Stimulated activated CD4-positive, alpha-beta T cell treated with anti-CD3 and anti-CD28 coated beads, Interleukin-1b, Interleukin-23, amount 100 ng/mL, for 1 hour (primary cell): Measurements from ENCODE around the gene GFOD1.

Experiments
- DNase-seq, 2 donors: peaks; one replicate each; pipeline ENCODE4 v3.0.0-alpha.2; 2020; ENCODE audit warnings: low read depth in 2 of 2

Gene GFOD1, protein sequence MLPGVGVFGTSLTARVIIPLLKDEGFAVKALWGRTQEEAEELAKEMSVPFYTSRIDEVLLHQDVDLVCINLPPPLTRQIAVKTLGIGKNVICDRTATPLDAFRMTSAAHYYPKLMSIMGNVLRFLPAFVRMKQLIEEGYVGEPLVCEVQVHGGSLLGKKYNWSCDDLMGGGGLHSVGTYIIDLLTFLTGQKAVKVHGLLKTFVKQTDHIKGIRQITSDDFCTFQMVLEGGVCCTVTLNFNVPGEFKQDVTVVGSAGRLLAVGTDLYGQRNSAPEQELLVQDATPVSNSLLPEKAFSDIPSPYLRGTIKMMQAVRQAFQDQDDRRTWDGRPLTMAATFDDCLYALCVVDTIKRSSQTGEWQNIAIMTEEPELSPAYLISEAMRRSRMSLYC

DNA sequence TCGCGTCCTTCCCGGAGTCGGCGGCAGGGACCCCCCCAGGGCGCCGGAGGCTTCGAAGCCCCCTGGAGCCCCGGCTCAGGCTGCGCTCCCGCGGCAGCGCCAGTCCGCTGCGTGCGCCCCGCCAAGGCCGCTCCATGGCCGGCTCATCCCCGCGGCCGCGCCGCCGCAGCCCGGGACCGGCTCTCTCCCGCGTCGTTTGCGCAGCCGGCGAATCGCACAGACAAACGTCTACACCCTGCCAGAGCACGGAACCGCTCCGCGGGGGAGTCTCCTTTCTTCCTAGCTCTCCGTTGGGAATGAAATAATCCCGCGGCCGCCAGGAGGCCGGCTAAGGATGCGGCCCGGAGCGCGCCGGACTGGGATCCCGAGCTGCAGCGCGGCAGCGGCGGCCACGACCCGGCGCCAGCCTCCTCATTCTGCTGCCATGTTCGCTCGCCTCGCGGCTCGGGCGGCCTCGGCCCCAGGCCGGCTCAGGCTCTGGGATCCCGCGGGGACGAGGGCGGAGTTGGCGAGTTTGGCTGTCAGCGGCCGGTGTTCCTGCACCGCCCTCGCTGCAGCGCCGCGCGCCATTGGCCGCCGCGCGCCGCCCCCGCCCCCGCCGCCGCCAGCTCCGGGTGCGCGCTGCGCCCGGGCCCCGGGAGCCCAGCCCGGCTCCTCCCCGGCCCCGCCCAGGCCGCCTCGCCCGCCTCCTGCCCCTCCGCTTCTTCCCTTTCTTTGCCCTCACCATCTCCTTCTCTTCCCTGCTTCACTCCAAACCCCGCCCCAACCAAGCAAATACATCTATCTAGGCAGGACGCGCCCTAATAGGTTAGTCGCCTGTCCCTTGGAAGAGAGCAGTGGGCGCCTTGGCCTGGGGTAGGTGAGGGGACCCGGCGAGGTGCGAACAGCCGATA, at the start of gene GFOD1:
TSS of gene GFOD1 (minus strand) at position 479 of the 893 bp plus-strand sequence. CDS start 710 bp downstream, outside the sequence.
- DNase-seq: peak in 1 of 2 donors; percentile 60

DNA sequence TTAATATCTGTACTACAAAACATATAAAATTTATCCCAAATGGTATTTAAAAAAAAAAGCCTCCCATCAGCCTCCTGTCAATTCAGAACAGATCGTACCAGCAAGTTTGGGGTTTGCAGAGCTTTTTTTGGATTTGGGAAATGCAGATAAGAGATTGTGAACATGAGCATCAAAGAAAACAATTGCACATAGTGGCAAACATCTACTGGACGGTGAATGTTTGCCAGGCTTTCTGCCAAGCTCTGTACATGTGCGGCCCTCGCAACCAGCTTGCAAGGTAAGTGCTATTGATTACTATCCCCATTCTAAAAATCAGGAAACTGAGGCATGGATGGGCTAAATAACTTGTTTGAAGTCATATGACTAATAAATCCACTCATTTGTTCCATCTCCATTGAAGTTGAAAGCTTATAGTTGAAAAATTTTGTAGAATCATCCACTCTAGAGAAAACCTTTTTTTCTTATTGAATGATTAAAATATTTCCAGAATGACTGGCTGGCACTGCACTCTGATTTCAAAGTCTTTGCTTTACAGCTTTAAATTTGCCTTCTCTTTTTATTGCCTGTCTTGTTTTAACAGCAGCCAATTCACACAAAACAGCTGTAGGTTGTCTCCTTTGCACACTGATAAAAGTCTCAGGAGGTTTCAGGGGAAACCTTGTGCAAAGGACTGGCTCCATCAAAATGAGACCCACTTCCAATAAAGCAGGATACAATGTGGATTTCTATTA, 49.6 kb upstream of the GFOD1 start:
- DNase-seq: no peak

DNA sequence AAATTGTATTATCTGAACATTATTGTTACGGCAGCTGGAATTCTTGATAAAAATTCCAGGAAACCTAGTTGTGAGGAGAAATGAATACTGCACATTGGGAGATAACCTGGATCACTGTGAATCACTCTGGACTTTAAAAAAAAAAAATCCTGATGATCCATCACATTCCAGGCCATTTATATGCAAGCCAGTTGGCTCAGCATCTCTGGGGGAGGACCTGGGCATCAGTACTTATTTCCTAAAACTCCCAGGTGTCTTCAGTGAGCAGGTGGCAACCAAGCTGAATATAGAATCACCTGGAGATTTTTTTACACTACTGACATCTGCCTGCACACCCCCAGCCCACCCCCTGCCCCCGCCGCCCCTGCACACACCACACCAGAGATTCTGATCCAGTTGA, 47.9 kb upstream of the GFOD1 start:
- DNase-seq: no peak

DNA sequence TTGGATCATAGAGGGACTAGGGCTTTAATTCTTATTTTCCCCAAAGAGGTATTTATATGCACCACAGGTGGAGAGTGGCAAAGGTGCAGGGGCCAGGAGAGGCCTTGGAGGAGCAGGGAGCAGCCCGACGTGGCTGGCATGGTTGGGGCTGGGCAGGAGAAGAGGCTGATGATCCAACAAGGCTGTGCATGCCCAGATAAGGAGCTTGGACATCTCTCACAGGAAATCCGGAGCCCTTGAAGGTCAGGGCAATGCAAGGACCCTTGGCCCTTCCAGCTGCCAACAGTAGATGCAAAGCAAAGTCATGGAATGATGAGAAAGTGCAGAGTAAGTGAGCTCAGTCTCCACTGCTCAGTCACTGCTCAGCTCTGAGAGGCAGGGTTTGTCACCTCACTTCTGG, 47.1 kb upstream of the GFOD1 start:
- no peak for DNase-seq

DNA sequence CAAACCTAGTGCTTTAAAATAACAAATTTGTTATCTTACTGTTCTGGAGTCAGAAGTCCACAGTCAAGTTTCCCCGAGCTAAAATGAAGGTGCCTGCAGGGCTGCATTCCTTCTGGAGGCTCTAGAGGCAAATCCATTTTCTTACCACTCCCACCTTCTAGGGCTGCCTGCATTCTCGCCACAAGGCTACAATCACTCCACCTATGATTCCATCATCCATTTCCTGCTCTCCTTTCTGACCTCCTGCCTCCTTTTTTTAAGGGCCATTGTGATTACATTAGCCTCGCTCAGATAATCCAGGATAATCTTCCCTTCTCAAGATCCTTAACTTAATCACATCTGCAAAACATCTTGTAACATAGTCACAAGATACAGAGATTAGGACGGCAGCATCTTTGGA, 44.6 kb upstream of the GFOD1 start:
- DNase-seq: no peak

DNA sequence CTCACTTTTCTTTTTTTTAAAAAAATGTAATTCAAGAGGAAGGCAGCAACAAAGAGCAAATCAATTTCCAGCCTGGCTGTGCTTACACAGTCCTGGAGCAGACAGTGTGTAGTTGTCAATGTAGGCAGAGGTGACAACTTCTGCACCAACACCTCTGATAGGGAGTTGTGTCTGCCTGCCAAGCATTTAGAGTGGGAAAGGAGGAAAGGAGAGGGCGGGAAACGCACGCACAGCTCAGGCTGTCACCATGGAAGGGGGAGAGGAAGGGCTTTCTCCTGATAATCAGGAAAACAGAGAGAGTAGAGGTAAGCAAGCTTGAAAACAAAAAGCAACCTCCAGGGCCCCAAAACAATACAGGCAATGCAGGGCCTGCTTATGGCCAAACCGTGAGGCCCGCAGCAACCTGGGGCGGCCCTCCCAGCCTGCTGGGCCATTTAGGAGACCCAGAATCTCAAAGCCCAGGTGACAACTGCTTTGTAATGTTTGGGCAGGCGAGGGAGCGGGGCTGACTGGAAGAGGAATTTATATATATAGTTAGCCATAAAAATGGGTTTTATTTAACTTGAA, 41.5 kb upstream of the GFOD1 start:
- DNase-seq: no peak

DNA sequence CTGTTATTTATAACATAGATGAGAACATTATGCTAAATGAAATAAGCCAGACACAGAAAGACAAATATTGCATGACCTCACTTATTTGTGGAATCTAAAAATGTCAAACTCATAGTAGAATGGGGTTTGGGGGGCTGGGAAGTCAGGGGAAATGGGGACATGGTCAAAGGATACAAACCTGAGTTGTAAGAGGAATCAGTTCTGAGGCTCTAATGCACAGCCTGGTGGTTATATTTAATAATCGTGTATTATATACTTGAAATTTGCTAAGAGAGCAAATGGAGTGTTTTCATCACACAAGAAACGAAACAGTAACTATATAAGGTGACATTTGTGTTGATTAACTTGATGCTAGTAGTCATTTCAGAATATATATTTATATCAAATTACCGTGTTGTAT, 40.8 kb upstream of the GFOD1 start:
- DNase-seq: no peak

DNA sequence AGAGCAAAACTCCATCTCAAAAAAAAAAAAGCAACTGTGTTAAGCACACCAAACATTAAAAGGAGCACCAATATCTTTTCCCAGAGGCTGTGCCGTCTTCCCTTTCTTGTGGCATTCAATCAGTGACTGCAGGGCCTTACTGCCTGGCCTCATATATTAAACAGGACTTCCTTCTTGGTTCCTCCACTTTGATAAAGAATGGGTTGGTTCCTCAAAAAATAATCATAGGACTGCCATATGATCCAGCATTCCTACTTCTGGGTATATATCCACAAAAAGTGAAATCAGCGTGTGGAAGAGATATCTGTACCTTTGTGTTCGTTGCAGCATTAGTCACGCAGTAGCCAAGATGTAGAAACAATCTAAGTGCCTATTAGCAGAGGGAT, 40.3 kb upstream of the GFOD1 start:
- DNase-seq: no peak

DNA sequence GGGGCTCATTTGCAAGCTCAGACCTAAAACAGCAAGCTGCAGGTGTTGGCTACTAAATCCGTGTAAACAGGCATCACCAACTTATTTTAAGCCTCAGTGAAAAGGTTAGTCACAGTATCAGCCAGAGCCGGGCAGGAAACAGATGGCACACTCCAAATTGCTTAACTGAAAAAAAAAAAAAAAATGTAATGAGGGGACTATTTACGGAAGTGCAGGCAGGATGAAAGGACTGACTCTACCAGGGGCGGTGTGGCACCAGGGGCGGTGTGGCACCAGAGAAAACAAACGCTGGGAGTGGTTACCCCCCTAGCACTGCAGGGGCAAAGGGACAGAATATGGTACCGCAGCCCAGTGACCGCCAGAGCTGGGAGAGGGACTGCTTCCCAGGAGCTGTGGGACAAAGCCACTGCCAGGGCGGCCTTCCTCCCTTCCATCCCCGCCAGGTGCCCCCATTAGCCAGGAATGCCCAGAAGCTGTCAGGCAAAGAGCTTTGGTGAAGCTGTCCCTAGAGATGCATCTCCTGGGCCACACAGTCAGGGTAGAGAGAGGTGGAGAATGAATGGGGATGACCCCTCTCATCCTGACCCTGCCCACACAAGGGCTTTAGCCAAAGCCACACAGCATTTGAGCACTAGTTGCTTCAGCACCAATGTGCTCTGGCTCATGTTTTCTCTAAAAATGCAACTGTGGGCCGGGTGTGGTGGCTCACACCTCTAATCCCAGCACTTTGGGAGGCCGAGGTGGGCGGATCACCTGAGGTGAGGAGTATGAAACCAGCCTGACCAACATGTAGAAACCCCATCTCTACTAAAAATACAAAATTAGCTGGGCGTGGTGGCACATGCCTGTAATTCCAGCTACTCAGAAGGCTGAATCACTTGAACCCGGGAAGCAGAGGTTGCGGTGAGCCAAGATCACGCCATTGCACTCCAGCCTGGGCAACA, 39.6 kb upstream of the GFOD1 start:
- DNase-seq: no peak

DNA sequence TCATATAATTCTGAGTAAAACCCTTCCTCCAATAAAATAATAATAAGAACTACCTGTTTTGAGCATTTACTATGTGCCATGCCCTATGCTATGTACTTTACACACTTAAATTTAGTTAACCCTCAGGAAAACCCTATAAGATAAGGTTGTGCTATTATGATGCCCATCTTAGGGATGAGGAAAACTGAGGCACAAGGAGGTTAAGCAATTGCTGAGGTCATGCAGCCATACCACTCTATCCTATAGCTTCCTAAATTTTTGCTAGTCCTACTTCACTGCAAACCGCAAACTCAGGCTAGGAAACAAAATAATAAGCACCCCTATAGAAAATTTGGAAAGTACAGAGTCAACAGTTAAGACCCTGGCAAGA, 38.9 kb upstream of the GFOD1 start:
- DNase-seq: no peak

DNA sequence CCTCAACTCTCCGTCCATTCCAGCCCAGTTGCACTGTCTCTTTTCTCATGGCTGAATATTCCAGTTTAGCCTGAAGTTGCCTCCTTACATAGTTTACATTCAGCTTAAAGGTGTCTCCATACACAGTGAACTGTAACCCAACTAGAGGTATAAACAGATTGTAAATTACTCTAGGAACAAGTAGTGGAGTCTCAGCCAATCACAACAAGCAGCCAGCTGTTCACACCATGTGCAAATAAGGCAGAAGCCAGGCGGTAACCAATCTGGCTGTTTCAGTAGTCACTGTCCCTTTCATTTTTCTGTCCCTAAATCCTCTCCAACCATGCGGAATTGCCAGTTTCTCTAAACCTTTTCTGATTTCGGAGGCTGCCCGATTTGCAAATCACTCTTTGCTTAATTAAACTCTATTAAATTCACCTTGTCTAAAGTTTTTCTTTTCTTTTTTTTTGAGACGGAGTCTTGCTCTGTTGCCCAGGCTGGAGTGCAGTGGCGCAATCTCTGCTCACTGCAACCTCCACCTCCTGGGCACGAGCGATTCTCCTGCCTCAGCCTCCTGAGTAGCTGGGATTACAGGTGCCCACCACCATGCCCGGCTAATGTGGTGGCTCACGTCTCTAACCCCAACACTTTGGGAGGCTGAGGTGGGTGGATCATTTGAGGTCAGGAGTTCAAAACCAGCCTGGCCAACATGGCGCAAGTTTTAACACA, 37.6 kb upstream of the GFOD1 start:
- no peak for DNase-seq

DNA sequence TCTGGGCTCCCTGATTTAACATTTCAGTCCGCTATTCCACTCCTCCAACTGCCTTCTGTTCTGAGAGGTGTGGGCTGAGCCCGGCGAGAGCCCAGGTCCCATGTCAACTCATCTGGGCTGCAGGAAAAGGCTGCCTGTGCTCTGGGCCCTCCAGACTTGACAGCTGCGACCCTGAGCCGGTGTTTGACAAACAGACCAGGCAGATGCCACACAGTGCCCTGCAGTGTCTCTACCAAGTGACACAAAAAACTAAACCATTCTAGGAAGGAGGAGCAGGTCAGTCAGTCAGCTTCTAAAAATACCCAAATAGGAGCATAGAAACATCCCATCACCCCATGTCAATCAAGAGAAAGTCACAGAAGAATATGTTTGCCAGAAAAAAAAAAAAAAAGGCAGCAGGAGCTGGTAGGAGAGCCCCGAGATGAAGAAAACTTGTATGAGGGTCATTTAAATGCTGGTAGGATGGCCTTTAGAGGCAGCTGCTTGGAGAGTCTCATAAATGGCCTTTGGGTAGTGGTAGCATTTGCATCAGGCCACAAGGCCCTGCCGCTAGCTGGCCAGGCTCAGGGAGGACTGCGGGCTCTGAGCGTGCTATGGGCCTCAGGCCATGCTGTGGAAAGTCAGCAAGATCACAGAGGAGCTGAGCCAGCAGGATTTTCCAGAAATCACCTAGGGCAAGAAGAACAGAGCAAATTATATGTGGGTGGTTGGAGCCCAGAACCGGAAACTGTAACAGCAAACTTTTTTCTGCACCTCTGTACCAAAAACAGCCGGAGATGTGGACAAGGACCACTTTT, 36.6 kb upstream of the GFOD1 start:
- DNase-seq: no peak

DNA sequence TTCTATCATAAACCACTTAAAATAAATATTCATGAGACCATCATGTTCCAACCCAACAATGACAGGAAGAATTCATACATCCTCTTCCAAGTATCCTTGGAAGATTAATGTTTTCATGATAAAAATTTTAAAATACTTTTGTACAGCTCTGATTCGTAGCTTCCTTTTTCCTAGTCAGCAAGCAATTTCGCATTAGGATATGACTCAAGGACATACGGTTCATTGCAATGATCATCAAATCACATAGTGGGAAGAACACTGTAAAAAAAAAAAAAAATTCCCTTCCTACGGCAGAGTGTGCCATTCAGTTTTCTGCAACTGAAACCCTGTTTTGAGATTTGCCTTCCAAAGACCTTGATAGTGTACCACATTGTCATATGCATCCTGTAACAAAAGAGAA, 35.3 kb upstream of the GFOD1 start:
- no peak for DNase-seq

DNA sequence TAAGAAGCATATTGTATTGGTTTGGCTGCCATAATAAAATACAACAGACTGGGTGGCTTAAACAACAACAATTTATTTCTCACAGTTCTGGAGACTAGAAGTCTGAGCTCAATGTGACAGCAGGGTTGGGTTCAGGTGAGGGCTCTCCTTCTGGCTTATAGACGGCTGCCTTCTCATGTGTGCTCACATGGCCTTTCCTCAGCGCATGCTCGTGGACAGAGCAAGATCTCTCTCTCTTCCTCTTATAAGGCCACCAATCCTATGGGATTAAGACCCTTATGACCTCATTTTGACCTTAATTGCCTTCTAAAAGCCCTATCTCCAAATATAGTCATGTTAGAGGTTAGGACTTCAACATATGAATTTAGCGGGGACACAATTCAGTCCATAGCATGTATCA, 32.4 kb upstream of the GFOD1 start:
- no peak for DNase-seq

DNA sequence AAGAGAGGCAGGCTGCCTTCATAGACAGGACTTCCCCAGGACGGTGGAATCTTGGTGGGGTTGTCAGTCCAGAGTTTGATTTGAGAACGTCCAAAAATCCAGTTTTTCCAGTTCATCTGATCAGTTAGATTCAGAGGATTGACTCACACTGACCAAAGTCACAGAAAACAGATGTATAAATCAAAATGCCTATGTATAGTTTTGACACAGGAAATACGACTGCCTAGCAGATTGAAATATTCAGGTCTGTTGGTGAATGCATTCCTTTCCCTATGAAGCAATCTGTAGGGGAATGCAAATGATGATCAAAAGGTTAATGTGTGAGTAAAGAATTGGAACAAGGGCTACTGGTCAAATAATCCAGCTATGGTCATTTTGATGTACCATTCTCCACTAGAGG, 29.7 kb upstream of the GFOD1 start:
- no peak for DNase-seq

DNA sequence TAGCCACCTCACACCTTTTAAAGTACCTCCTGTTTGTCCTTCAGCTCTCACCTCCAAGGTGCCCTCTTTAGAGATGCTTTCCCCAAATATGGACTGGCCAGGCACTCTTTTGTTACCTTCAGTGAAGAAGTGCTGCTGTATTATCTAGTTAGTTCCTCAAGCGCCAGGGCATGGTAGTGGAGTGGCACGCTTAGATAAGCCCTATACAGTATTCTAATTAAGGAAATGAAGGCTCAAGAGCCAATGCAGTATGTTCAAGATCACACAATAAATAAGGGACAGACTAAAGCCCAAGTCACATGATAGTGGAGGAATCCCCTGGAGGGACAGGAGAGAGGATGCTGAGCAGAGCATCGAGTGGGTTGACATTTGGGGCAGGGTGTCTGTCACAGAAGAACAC, 28.5 kb upstream of the GFOD1 start:
- no peak for DNase-seq

DNA sequence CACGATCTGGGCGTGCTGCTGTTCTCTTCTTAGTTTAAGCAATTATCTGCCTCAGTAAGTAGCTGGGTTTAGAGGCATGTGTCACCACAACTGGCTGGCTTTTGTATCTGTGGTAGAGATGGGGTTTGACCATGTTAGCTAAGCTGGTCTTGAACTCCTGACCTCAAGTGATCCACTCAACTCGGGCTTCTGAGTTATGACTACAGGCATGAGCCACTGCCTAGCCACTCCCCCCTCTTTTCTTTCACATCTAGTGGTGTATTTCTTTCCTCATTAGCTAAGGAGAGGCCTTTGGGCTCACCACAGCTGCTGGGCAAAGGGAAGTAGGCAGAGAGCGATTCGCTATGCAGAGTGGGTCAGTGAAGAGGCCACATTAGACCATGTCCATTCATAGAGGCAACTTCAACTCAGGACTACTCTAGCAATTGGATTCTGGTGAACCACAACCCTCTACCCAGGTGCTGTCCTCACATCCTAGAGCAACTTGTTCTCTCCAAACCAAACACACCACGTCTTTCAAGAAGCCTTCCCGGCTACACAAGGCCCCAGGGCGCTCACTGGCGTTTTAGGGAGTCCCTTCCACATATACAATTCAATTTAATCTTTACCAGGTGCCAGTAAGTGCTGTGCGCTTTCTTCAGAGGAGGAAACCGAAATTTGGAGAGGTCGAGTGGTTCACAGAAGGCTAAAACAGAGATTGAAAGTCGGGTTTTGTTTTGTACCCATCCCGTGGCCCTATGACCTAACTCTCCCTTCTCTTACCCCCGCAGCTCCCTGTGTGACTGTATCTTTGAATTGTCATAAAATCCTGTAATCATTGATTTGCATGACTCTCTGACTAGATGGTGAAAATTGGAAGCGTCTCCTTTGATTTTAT, 26.5 kb upstream of the GFOD1 start:
- DNase-seq: no peak

DNA sequence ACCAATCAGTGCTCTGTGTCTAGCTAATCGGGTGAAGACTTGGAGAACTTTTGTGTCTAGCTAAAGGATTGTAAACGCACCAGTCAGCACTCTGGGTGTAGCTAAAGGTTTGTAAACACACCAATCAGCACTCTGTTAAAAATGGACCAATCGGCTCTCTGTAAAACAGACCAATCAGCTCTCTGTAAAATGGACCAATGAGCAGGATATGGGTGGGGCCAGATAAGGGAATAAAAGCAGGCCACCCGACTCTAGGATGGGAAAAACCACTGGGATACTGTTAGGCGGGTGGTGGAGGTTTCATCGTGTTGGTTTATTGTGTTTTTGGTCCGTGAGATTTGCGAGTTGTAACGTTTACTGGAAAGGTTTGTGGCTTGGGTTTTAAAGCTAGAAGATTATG, 25.5 kb upstream of the GFOD1 start:
- DNase-seq: no peak
